Kidney (tissue), 14 donors: ENCODE data around the gene LRRC41. TPM values are rescaled to one million over a fixed set of nuclear protein-coding genes. Genes with fewer than 3 reads are reported as not detected.

Source experiments
- DNase-seq, 5 donors: peaks; one replicate each; pipeline ENCODE4 v3.0.0-alpha.2; 2013 to 2020
- FAIRE-seq: peaks from 2 replicates; lab custom pipeline; 2012; peaks lifted over from hg19 to GRCh38; lab: Jason Lieb, UNC
- H3K27ac ChIP-seq, 2 donors: one replicate each; pipeline ENCODE4 v1.7.0; 2013; ENCODE audit warnings: low read depth in 2 of 2, low read length in 2 of 2, inconsistent platforms in 1 of 2
- H3K27me3 ChIP-seq: one replicate; pipeline ENCODE4 v1.7.1; 2013; ENCODE audit warnings: low read length, inconsistent platforms; ENCODE audit not compliant: control insufficient read depth, insufficient read depth
- H3K36me3 ChIP-seq, 3 donors: one replicate each; pipeline versions ENCODE4 v1.7.0 to v1.7.1; 2013; ENCODE audit warnings: low read length in 3 of 3, control low read depth in 1 of 3, inconsistent platforms in 1 of 3; ENCODE audit not compliant: insufficient read depth in 3 of 3, control insufficient read depth in 2 of 3
- H3K4me1 ChIP-seq, 3 donors: one replicate each; pipeline versions ENCODE4 v1.7.0 to v1.7.1; 2013; ENCODE audit warnings: low read length in 3 of 3, inconsistent platforms in 1 of 3, low read depth in 1 of 3; ENCODE audit not compliant: control insufficient read depth in 2 of 3, insufficient read depth in 2 of 3
- H3K4me3 ChIP-seq, 3 donors: one replicate each; pipeline versions ENCODE4 v1.7.0 to v1.8.1; 2013; ENCODE audit warnings: low read length in 3 of 3, control low read depth in 1 of 3, inconsistent platforms in 1 of 3
- H3K9ac ChIP-seq, 3 donors: one replicate each; pipeline versions ENCODE4 v1.7.0 to v1.7.1; 2013; ENCODE audit warnings: low read length in 3 of 3, control low read depth in 1 of 3, inconsistent platforms in 1 of 3
- H3K9me3 ChIP-seq, 3 donors: one replicate each; pipeline versions ENCODE4 v1.7.0 to v1.7.1; 2013; ENCODE audit warnings: low read length in 3 of 3, control low read depth in 1 of 3, inconsistent platforms in 1 of 3; ENCODE audit not compliant: control insufficient read depth in 2 of 3, insufficient read depth in 1 of 3
- intact Hi-C: fragments of 100-400 bp; cut with DNase I; formaldehyde crosslinking; loops from one replicate; pipeline ENCODE4 v1.11.1; 2022
- polyA plus RNA-seq: library from polyadenylated mRNA; stranded (reverse); fragments of 350-450 nt; fragmentation: Illumina TruSeq; extraction: RNeasy Lipid Tissue Mini Kit (QIAGEN cat#74804); gene quantifications from one replicate; pipeline ENCODE4 v1.2.3, GENCODE V29; 2014; ENCODE audit warnings: low read depth, low replicate concordance; ENCODE audit not compliant: insufficient read depth
- total RNA-seq: library from RNA; stranded (reverse); fragmentation: NEBNext Ultra II Directional; extraction: Animal tissue kit (Norgen Biotek cat#: 25700); gene quantifications from one replicate; pipeline ENCODE4 v1.2.1, GENCODE V29; 2021
- TF ChIP-seq, protein P1 (sequence below): IDR thresholded peaks from 3 replicates; pipeline ENCODE4 v1.5.1; 2012; ENCODE audit warnings: mild to moderate bottlenecking, moderate library complexity, borderline replicate concordance; ENCODE audit not compliant: insufficient read depth; ENCODE audit errors: extremely low read depth
- donor health status: control.
- donor health status: control.
- donor health status: control.
- donor health status: control.
- donor health status: control.
- donor health status: DM: yes; HTN: yes; CAD: no.
- donor health status: Normal renal cell carcinoma (clear cell type).

Gene LRRC41
- total and polyA plus RNA-seq, 2 donors from 2014 or later: 37.4 to 59.6 TPM

DNA sequence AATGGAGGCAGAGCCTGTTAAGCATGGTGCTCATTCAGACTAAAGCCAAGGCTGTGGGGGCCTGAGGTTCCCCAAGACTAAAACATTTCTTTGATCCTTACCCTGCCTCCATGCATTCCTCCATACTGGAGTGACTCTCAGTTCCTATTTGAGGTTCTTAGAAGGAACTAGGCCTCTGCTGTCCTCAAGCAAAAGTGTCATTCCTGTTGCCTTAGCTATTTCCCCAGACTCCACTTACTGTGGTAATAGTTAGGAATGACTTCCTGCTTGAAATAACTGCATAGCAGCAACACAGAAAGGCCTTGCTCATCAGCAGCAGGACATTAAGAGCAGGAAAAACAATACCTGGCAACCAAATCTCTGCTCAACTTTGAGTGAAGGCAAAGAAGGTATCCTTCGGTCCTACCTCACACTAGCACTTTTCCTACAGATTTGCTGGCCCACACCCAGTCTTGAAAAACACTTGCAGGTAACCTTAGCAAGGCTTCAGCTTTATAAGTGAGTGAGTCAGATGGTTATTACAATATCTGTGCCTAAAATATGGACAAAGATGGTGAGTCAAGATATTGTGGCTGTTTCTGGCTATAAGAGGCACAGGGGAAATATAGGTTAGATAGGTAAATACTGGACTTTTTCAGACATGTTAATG lies 14.8 kb downstream of the LRRC41 start:
- Histone ChIP-seq H3K9me3 (no peaks in the 10 kb centered on the region), H3K9ac (no peak overlapping the region), H3K27ac (no peak overlapping the region), H3K4me1 (no peaks in the 10 kb centered on the region), H3K27me3 (no peaks in the 10 kb centered on the region), H3K4me3 (no peak overlapping the region), H3K36me3 (peaks cover 6 to 37% (median 14%) of the 10 kb centered on the region in 3 donors)
- FAIRE-seq (no peak), DNase-seq (no peak)
- TF ChIP-seq, protein P1, sequence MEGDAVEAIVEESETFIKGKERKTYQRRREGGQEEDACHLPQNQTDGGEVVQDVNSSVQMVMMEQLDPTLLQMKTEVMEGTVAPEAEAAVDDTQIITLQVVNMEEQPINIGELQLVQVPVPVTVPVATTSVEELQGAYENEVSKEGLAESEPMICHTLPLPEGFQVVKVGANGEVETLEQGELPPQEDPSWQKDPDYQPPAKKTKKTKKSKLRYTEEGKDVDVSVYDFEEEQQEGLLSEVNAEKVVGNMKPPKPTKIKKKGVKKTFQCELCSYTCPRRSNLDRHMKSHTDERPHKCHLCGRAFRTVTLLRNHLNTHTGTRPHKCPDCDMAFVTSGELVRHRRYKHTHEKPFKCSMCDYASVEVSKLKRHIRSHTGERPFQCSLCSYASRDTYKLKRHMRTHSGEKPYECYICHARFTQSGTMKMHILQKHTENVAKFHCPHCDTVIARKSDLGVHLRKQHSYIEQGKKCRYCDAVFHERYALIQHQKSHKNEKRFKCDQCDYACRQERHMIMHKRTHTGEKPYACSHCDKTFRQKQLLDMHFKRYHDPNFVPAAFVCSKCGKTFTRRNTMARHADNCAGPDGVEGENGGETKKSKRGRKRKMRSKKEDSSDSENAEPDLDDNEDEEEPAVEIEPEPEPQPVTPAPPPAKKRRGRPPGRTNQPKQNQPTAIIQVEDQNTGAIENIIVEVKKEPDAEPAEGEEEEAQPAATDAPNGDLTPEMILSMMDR: no peak
- intact Hi-C loops: no loop called here

GRCh38 chr1:46285730-46286477 lies 17.5 kb downstream of the LRRC41 start:
- Histone ChIP-seq H3K36me3 (peaks cover 6 to 35% (median 17%) of the 10 kb centered on the region in 3 donors), H3K4me3 (no peak overlapping the region), H3K27ac (no peak overlapping the region), H3K9ac (no peak overlapping the region), H3K4me1 (no peaks in the 10 kb centered on the region), H3K9me3 (no peaks in the 10 kb centered on the region), H3K27me3 (no peaks in the 10 kb centered on the region)
- intact Hi-C loops: no loop called here
- FAIRE-seq (no peak), DNase-seq (no peak)
- TF ChIP-seq, protein P1: no peak

- H3K4me3 ChIP-seq: no peak overlapping the region
- H3K27me3 ChIP-seq: no peaks in the 10 kb centered on the region
- DNase-seq (no peak), FAIRE-seq (no peak)
- peaks cover 6 to 41% (median 20%) of the 10 kb centered on the region in 3 donors for H3K36me3 ChIP-seq
- TF ChIP-seq, protein P1: no peak
- intact Hi-C loops: no loop called here
- H3K9me3 ChIP-seq: no peaks in the 10 kb centered on the region
- no peak overlapping the region for H3K27ac ChIP-seq
- no peaks in the 10 kb centered on the region for H3K4me1 ChIP-seq
- H3K9ac ChIP-seq: no peak overlapping the region
These were observed 18.5 kb downstream of the LRRC41 start for GRCh38 chr1:46284597-46285564.
